ENCODE data around the gene DMD.

Gene DMD

GRCh38 chrX:31168551-31168950, 2042.8 kb downstream of the DMD start:
- no peak overlapping the region for H2BK5ac ChIP-seq (ENCODE audit: low read depth, low read length, poor library complexity)
- WGBS (ENCODE audit: extremely low coverage, insufficient coverage, insufficient read length) = no CpG with 5 or more reads among the region's 2 CpGs
- no peaks in the 10 kb centered on the region for H3K4me1 ChIP-seq (ENCODE audit: control insufficient read depth in 1 of 2, insufficient read depth in 2 of 2, low read length in 2 of 2)
- H4K12ac ChIP-seq (ENCODE audit: low read depth, low read length) = no peak overlapping the region
- no peaks in the 10 kb centered on the region for H3K79me2 ChIP-seq (ENCODE audit: control insufficient read depth, insufficient read depth, low read length, poor library complexity)
- H3K18ac ChIP-seq (ENCODE audit: low read length) = no peak overlapping the region
- H3K79me1 ChIP-seq (ENCODE audit: low read length) = no peaks in the 10 kb centered on the region
- no peak overlapping the region for H3K4ac ChIP-seq (ENCODE audit: low read depth, low read length)
- no peaks in the 10 kb centered on the region for H3K9me3 ChIP-seq (ENCODE audit: insufficient read depth, low read depth, low read length)
- no peak overlapping the region for H3K23ac ChIP-seq (ENCODE audit: low read length)
- no peaks in the 10 kb centered on the region for H3K27me3 ChIP-seq (ENCODE audit: insufficient read depth, low read length)
- H2BK120ac ChIP-seq (ENCODE audit: insufficient read depth, low read length, poor library complexity) = no peak overlapping the region
- H2AFZ ChIP-seq (ENCODE audit: insufficient read depth, low read length, poor library complexity) = no peak overlapping the region
- no peak overlapping the region for H4K8ac ChIP-seq (ENCODE audit: low read depth, low read length)
- H3K4me2 ChIP-seq (ENCODE audit: low read length) = no peak overlapping the region
- DNase-seq = no peak
- no peak overlapping the region for H3K9ac ChIP-seq (ENCODE audit: low read length)
- H2AK5ac ChIP-seq (ENCODE audit: low read length) = no peak overlapping the region
- no peak overlapping the region for H3K4me3 ChIP-seq (ENCODE audit: low read depth, low read length)
- H3K27ac ChIP-seq (ENCODE audit: low read depth, low read length) = no peak overlapping the region
- no peaks in the 10 kb centered on the region for H3K36me3 ChIP-seq (ENCODE audit: control insufficient read depth in 1 of 2, insufficient read depth in 2 of 2, low read length in 2 of 2)
- no peak overlapping the region for H2BK12ac ChIP-seq (ENCODE audit: low read length)
- H4K91ac ChIP-seq (ENCODE audit: low read depth, low read length) = no peak overlapping the region
- H3K14ac ChIP-seq (ENCODE audit: low read length) = no peak overlapping the region

GRCh38 chrX:31166832-31167231, 2044.5 kb downstream of the DMD start:
- Histone ChIP-seq H2AFZ (ENCODE audit: insufficient read depth, low read length, poor library complexity) (no peak overlapping the region), H3K4me2 (ENCODE audit: low read length) (no peak overlapping the region), H3K27ac (ENCODE audit: low read depth, low read length) (no peak overlapping the region), H3K27me3 (ENCODE audit: insufficient read depth, low read length) (no peaks in the 10 kb centered on the region), H4K91ac (ENCODE audit: low read depth, low read length) (no peak overlapping the region), H3K9me3 (ENCODE audit: insufficient read depth, low read depth, low read length) (no peaks in the 10 kb centered on the region), H2AK5ac (ENCODE audit: low read length) (no peak overlapping the region), H3K79me2 (ENCODE audit: control insufficient read depth, insufficient read depth, low read length, poor library complexity) (no peaks in the 10 kb centered on the region), H3K23ac (ENCODE audit: low read length) (no peak overlapping the region), H3K9ac (ENCODE audit: low read length) (no peak overlapping the region), H3K14ac (ENCODE audit: low read length) (no peak overlapping the region), H3K36me3 (ENCODE audit: control insufficient read depth in 1 of 2, insufficient read depth in 2 of 2, low read length in 2 of 2) (no peaks in the 10 kb centered on the region), H2BK12ac (ENCODE audit: low read length) (no peak overlapping the region), H4K12ac (ENCODE audit: low read depth, low read length) (no peak overlapping the region), H3K4ac (ENCODE audit: low read depth, low read length) (no peak overlapping the region), H2BK120ac (ENCODE audit: insufficient read depth, low read length, poor library complexity) (no peak overlapping the region), H3K4me3 (ENCODE audit: low read depth, low read length) (no peak overlapping the region), H2BK5ac (ENCODE audit: low read depth, low read length, poor library complexity) (no peak overlapping the region), H3K79me1 (ENCODE audit: low read length) (no peaks in the 10 kb centered on the region), H4K8ac (ENCODE audit: low read depth, low read length) (no peak overlapping the region), H3K18ac (ENCODE audit: low read length) (no peak overlapping the region), H3K4me1 (ENCODE audit: control insufficient read depth in 1 of 2, insufficient read depth in 2 of 2, low read length in 2 of 2) (no peaks in the 10 kb centered on the region)
- DNase-seq = peak in 1 of 2 donors; percentile 25
- WGBS (ENCODE audit: extremely low coverage, insufficient coverage, insufficient read length) = no CpG with 5 or more reads among the region's 5 CpGs

- H3K4ac ChIP-seq (ENCODE audit: low read depth, low read length) = no peak overlapping the region
- no CpG with 5 or more reads among the region's 5 CpGs for WGBS (ENCODE audit: extremely low coverage, insufficient coverage, insufficient read length)
- no peak overlapping the region for H3K4me2 ChIP-seq (ENCODE audit: low read length)
- H3K9ac ChIP-seq (ENCODE audit: low read length) = no peak overlapping the region
- H3K4me3 ChIP-seq (ENCODE audit: low read depth, low read length) = no peak overlapping the region
- peak; percentile 8 to 62 for DNase-seq
- no peaks in the 10 kb centered on the region for H3K79me1 ChIP-seq (ENCODE audit: low read length)
- H2AK5ac ChIP-seq (ENCODE audit: low read length) = no peak overlapping the region
- H2BK12ac ChIP-seq (ENCODE audit: low read length) = no peak overlapping the region
- no peak overlapping the region for H3K23ac ChIP-seq (ENCODE audit: low read length)
- no peak overlapping the region for H3K14ac ChIP-seq (ENCODE audit: low read length)
- H3K9me3 ChIP-seq (ENCODE audit: insufficient read depth, low read depth, low read length) = no peaks in the 10 kb centered on the region
- no peak overlapping the region for H4K12ac ChIP-seq (ENCODE audit: low read depth, low read length)
- no peak overlapping the region for H4K8ac ChIP-seq (ENCODE audit: low read depth, low read length)
- H3K36me3 ChIP-seq (ENCODE audit: control insufficient read depth in 1 of 2, insufficient read depth in 2 of 2, low read length in 2 of 2) = no peaks in the 10 kb centered on the region
- H3K4me1 ChIP-seq (ENCODE audit: control insufficient read depth in 1 of 2, insufficient read depth in 2 of 2, low read length in 2 of 2) = no peaks in the 10 kb centered on the region
- no peak overlapping the region for H3K18ac ChIP-seq (ENCODE audit: low read length)
- no peak overlapping the region for H2AFZ ChIP-seq (ENCODE audit: insufficient read depth, low read length, poor library complexity)
- H2BK5ac ChIP-seq (ENCODE audit: low read depth, low read length, poor library complexity) = no peak overlapping the region
- H3K27me3 ChIP-seq (ENCODE audit: insufficient read depth, low read length) = no peaks in the 10 kb centered on the region
- H4K91ac ChIP-seq (ENCODE audit: low read depth, low read length) = no peak overlapping the region
- H3K27ac ChIP-seq (ENCODE audit: low read depth, low read length) = no peak overlapping the region
- no peaks in the 10 kb centered on the region for H3K79me2 ChIP-seq (ENCODE audit: control insufficient read depth, insufficient read depth, low read length, poor library complexity)
- H2BK120ac ChIP-seq (ENCODE audit: insufficient read depth, low read length, poor library complexity) = no peak overlapping the region
Measured at GRCh38 chrX:31166416-31166815, 2044.9 kb downstream of the DMD start.

- Histone ChIP-seq H3K4me2 (ENCODE audit: low read length) (no peak overlapping the region), H3K4ac (ENCODE audit: low read depth, low read length) (no peak overlapping the region), H2AFZ (ENCODE audit: insufficient read depth, low read length, poor library complexity) (no peak overlapping the region), H3K18ac (ENCODE audit: low read length) (no peak overlapping the region), H2BK5ac (ENCODE audit: low read depth, low read length, poor library complexity) (no peak overlapping the region), H3K36me3 (ENCODE audit: control insufficient read depth in 1 of 2, insufficient read depth in 2 of 2, low read length in 2 of 2) (no peaks in the 10 kb centered on the region), H3K9me3 (ENCODE audit: insufficient read depth, low read depth, low read length) (no peaks in the 10 kb centered on the region), H4K91ac (ENCODE audit: low read depth, low read length) (no peak overlapping the region), H2AK5ac (ENCODE audit: low read length) (no peak overlapping the region), H3K79me1 (ENCODE audit: low read length) (no peaks in the 10 kb centered on the region), H3K79me2 (ENCODE audit: control insufficient read depth, insufficient read depth, low read length, poor library complexity) (no peaks in the 10 kb centered on the region), H4K8ac (ENCODE audit: low read depth, low read length) (no peak overlapping the region), H4K12ac (ENCODE audit: low read depth, low read length) (no peak overlapping the region), H2BK120ac (ENCODE audit: insufficient read depth, low read length, poor library complexity) (no peak overlapping the region), H3K27ac (ENCODE audit: low read depth, low read length) (no peak overlapping the region), H3K9ac (ENCODE audit: low read length) (no peak overlapping the region), H3K4me3 (ENCODE audit: low read depth, low read length) (no peak overlapping the region), H3K27me3 (ENCODE audit: insufficient read depth, low read length) (no peaks in the 10 kb centered on the region), H2BK12ac (ENCODE audit: low read length) (no peak overlapping the region), H3K23ac (ENCODE audit: low read length) (no peak overlapping the region), H3K14ac (ENCODE audit: low read length) (no peak overlapping the region), H3K4me1 (ENCODE audit: control insufficient read depth in 1 of 2, insufficient read depth in 2 of 2, low read length in 2 of 2) (no peaks in the 10 kb centered on the region)
- DNase-seq = peak; percentile 42 to 79
- WGBS (ENCODE audit: extremely low coverage, insufficient coverage, insufficient read length) = no CpG with 5 or more reads among the region's 5 CpGs
Measured at GRCh38 chrX:31165241-31166035, 2045.9 kb downstream of the DMD start.

Measured in trophoblast cell (in vitro differentiated cells and primary cell).